ENCODE measurements around the gene PAPOLA.
"Not testable (repeated sequence)": the region's sequence is repeated elsewhere in the genome, so short reads cannot be mapped to it uniquely, and the experiment has no call there.

The PAPOLA gene

GRCh38 chr14:96489327-96489726, 12.9 kb upstream of the PAPOLA start:
- H3K4me3 Mint-ChIP-seq = no peak overlapping the region
- H3K4me1 Mint-ChIP-seq = peaks cover 33% of the 10 kb centered on the region
- no peaks in the 10 kb centered on the region for H3K36me3 Mint-ChIP-seq
- H3K9me3 Mint-ChIP-seq = no peaks in the 10 kb centered on the region
- no peak for ATAC-seq
- no peak overlapping the region for H3K27ac Mint-ChIP-seq
- H3K27me3 Mint-ChIP-seq = no peaks in the 10 kb centered on the region

- H3K27me3 Mint-ChIP-seq = no peaks in the 10 kb centered on the region
- no peaks in the 10 kb centered on the region for H3K36me3 Mint-ChIP-seq
- H3K9me3 Mint-ChIP-seq = no peaks in the 10 kb centered on the region
- H3K4me3 Mint-ChIP-seq = peak overlapping the region; percentile 63
- ATAC-seq = no peak
- peak overlapping the region; percentile 86 for H3K27ac Mint-ChIP-seq
- H3K4me1 Mint-ChIP-seq = peaks cover 55% of the 10 kb centered on the region
These were observed 9.0 kb upstream of the PAPOLA start for GRCh38 chr14:96493178-96493577.

- H3K27me3 Mint-ChIP-seq = no peaks in the 10 kb centered on the region
- H3K4me3 Mint-ChIP-seq = peak overlapping the region; percentile 16
- peak overlapping the region; percentile 86 for H3K27ac Mint-ChIP-seq
- no peak for ATAC-seq
- H3K9me3 Mint-ChIP-seq = no peaks in the 10 kb centered on the region
- H3K36me3 Mint-ChIP-seq = no peaks in the 10 kb centered on the region
- peaks cover 55% of the 10 kb centered on the region for H3K4me1 Mint-ChIP-seq
These were observed 7.9 kb upstream of the PAPOLA start for GRCh38 chr14:96494331-96494730.

GRCh38 chr14:96497087-96497486, 5.1 kb upstream of the PAPOLA start:
- Mint-ChIP-seq H3K27ac (peak overlapping the region; percentile 71), H3K4me3 (peak overlapping the region; percentile 27), H3K36me3 (no peaks in the 10 kb centered on the region), H3K27me3 (no peaks in the 10 kb centered on the region), H3K9me3 (no peaks in the 10 kb centered on the region), H3K4me1 (peaks cover 59% of the 10 kb centered on the region)
- no peak for ATAC-seq

- Mint-ChIP-seq H3K4me3 (no peak overlapping the region), H3K27ac (peak overlapping the region; percentile 71), H3K4me1 (peaks cover 54% of the 10 kb centered on the region), H3K36me3 (no peaks in the 10 kb centered on the region), H3K9me3 (no peaks in the 10 kb centered on the region), H3K27me3 (no peaks in the 10 kb centered on the region)
- no peak for ATAC-seq
These were observed 4.6 kb upstream of the PAPOLA start for GRCh38 chr14:96497586-96497985.

- Mint-ChIP-seq H3K4me3 (peak overlapping the region; percentile 96), H3K4me1 (peaks cover 55% of the 10 kb centered on the region), H3K27ac (peak overlapping the region; percentile 96), H3K36me3 (peaks cover 28% of the 10 kb centered on the region), H3K9me3 (no peaks in the 10 kb centered on the region), H3K27me3 (no peaks in the 10 kb centered on the region)
- ATAC-seq = peak; percentile 1
These were observed 904 bp upstream of the PAPOLA start for GRCh38 chr14:96501217-96501739.

- no peaks in the 10 kb centered on the region for H3K9me3 Mint-ChIP-seq
- H3K27me3 Mint-ChIP-seq = no peaks in the 10 kb centered on the region
- peaks cover 28% of the 10 kb centered on the region for H3K36me3 Mint-ChIP-seq
- H3K4me3 Mint-ChIP-seq = peak overlapping the region; percentile 96
- H3K4me1 Mint-ChIP-seq = peaks cover 51% of the 10 kb centered on the region
- H3K27ac Mint-ChIP-seq = peak overlapping the region; percentile 96
- peak; percentile 66 for ATAC-seq
These were observed 581 bp downstream of the PAPOLA start for GRCh38 chr14:96502621-96503305.

GRCh38 chr14:96503306-96503679, 1.1 kb downstream of the PAPOLA start:
- Mint-ChIP-seq H3K27ac (peak overlapping the region; percentile 96), H3K27me3 (no peaks in the 10 kb centered on the region), H3K36me3 (peaks cover 28% of the 10 kb centered on the region), H3K4me1 (peaks cover 52% of the 10 kb centered on the region), H3K9me3 (no peaks in the 10 kb centered on the region), H3K4me3 (peak overlapping the region; percentile 96)
- no peak for ATAC-seq

- H3K36me3 Mint-ChIP-seq = peaks cover 28% of the 10 kb centered on the region
- H3K27me3 Mint-ChIP-seq, ATAC-seq, H3K9me3 Mint-ChIP-seq: not testable (repeated sequence)
- H3K27ac Mint-ChIP-seq = peak overlapping the region; percentile 96
- H3K4me3 Mint-ChIP-seq = peak overlapping the region; percentile 96
- peaks cover 61% of the 10 kb centered on the region for H3K4me1 Mint-ChIP-seq
These were observed 2.2 kb downstream of the PAPOLA start for GRCh38 chr14:96504353-96504752.

GRCh38 chr14:96507723-96508122, 5.5 kb downstream of the PAPOLA start:
- H3K27me3 Mint-ChIP-seq = no peaks in the 10 kb centered on the region
- no peaks in the 10 kb centered on the region for H3K9me3 Mint-ChIP-seq
- H3K4me3 Mint-ChIP-seq = no peak overlapping the region
- H3K27ac Mint-ChIP-seq = no peak overlapping the region
- no peak for ATAC-seq
- H3K36me3 Mint-ChIP-seq = peaks cover 28% of the 10 kb centered on the region
- peaks cover 80% of the 10 kb centered on the region for H3K4me1 Mint-ChIP-seq

- no peaks in the 10 kb centered on the region for H3K9me3 Mint-ChIP-seq
- H3K27me3 Mint-ChIP-seq = no peaks in the 10 kb centered on the region
- no peak overlapping the region for H3K4me3 Mint-ChIP-seq
These were observed 6.7 kb downstream of the PAPOLA start for GRCh38 chr14:96508900-96509299.

GRCh38 chr14:96509457-96510090, 7.4 kb downstream of the PAPOLA start:
- no peaks in the 10 kb centered on the region for H3K27me3 Mint-ChIP-seq
- H3K9me3 Mint-ChIP-seq = no peaks in the 10 kb centered on the region
- no peak overlapping the region for H3K4me3 Mint-ChIP-seq
- peaks cover 76% of the 10 kb centered on the region for H3K4me1 Mint-ChIP-seq
- no peak overlapping the region for H3K27ac Mint-ChIP-seq
- peaks cover 15% of the 10 kb centered on the region for H3K36me3 Mint-ChIP-seq
- no peak for ATAC-seq

More at GRCh38 chr14:96508900-96509299, 6.7 kb downstream of the PAPOLA start:
- Mint-ChIP-seq H3K27ac (no peak overlapping the region), H3K36me3 (peaks cover 22% of the 10 kb centered on the region), H3K4me1 (peaks cover 76% of the 10 kb centered on the region)
- no peak for ATAC-seq

- Mint-ChIP-seq H3K27me3 (no peaks in the 10 kb centered on the region), H3K4me3 (no peak overlapping the region), H3K27ac (no peak overlapping the region), H3K4me1 (peaks cover 75% of the 10 kb centered on the region), H3K36me3 (no peaks in the 10 kb centered on the region), H3K9me3 (no peaks in the 10 kb centered on the region)
- no peak for ATAC-seq
These were observed 9.0 kb downstream of the PAPOLA start for GRCh38 chr14:96511146-96511545.

- no peak overlapping the region for H3K4me3 Mint-ChIP-seq
- no peaks in the 10 kb centered on the region for H3K36me3 Mint-ChIP-seq
- H3K9me3 Mint-ChIP-seq = no peaks in the 10 kb centered on the region
- ATAC-seq = no peak
- peaks cover 75% of the 10 kb centered on the region for H3K4me1 Mint-ChIP-seq
- H3K27me3 Mint-ChIP-seq = no peaks in the 10 kb centered on the region
- no peak overlapping the region for H3K27ac Mint-ChIP-seq
These were observed 9.5 kb downstream of the PAPOLA start for GRCh38 chr14:96511667-96512066.

GRCh38 chr14:96512122-96512521, 9.9 kb downstream of the PAPOLA start:
- Mint-ChIP-seq H3K36me3 (no peaks in the 10 kb centered on the region), H3K4me3 (no peak overlapping the region), H3K9me3 (no peaks in the 10 kb centered on the region), H3K27me3 (no peaks in the 10 kb centered on the region), H3K4me1 (peaks cover 77% of the 10 kb centered on the region), H3K27ac (peak overlapping the region; percentile 44)
- no peak for ATAC-seq

Data from stimulated activated memory B cell treated with anti-CD40 and anti-IgM and Interleukin-4, amounts not matched to agents 10 μg/mL and 1 μg/mL and 100 μg/mL, for 72 hours (primary cell).